HG02943 (cell line): ENCODE results near the gene CTBS.
"Not testable (repeated sequence)": the region's sequence is repeated elsewhere in the genome, so short reads cannot be mapped to it uniquely, and the experiment has no call there.

Source experiments
- ATAC-seq: cut with Tn5 transposase; IDR thresholded peaks from one replicate; pipeline ENCODE4 v1.9.1; 2021; ENCODE audit warnings: mild to moderate bottlenecking, low read depth, moderate library complexity; ENCODE audit not compliant: unreplicated experiment

CTBS gene

GRCh38 chr1:84573967-84574842 is at the start of gene CTBS:
Gene CTBS, minus strand, starts transcription at chr1:84574440. Its CDS starts 25 bp downstream, at chr1:84574415.
- peak; percentile 82 for ATAC-seq

- no peak for ATAC-seq
These were observed 47.3 kb upstream of the CTBS start for GRCh38 chr1:84621553-84621952.

- ATAC-seq = peak; percentile 91
These were observed 46.6 kb upstream of the CTBS start for GRCh38 chr1:84620720-84621313.

GRCh38 chr1:84619383-84620102 is 45.3 kb upstream of the CTBS start:
- ATAC-seq = no peak

GRCh38 chr1:84617349-84617748 is 43.1 kb upstream of the CTBS start:
- no peak for ATAC-seq

GRCh38 chr1:84615790-84616189 is 41.5 kb upstream of the CTBS start:
- no peak for ATAC-seq

- ATAC-seq = no peak
These were observed 39.6 kb upstream of the CTBS start for GRCh38 chr1:84613887-84614286.

- no peak for ATAC-seq
These were observed 38.8 kb upstream of the CTBS start for GRCh38 chr1:84613026-84613425.

- no peak for ATAC-seq
These were observed 37.6 kb upstream of the CTBS start for GRCh38 chr1:84611796-84612195.

- ATAC-seq = no peak
These were observed 36.9 kb upstream of the CTBS start for GRCh38 chr1:84611091-84611490.

- no peak for ATAC-seq
These were observed 32.7 kb upstream of the CTBS start for GRCh38 chr1:84606977-84607376.

- no peak for ATAC-seq
These were observed 30.9 kb upstream of the CTBS start for GRCh38 chr1:84605157-84605556.

- no peak for ATAC-seq
These were observed 29.9 kb upstream of the CTBS start for GRCh38 chr1:84603941-84604830.

- ATAC-seq = no peak
These were observed 29.0 kb upstream of the CTBS start for GRCh38 chr1:84603223-84603622.

GRCh38 chr1:84600796-84601195 is 26.6 kb upstream of the CTBS start:
- no peak for ATAC-seq

GRCh38 chr1:84598846-84599741 is 24.9 kb upstream of the CTBS start:
- peak; percentile 67 for ATAC-seq

GRCh38 chr1:84598418-84598817 is 24.2 kb upstream of the CTBS start:
- no peak for ATAC-seq

- no peak for ATAC-seq
These were observed 22.8 kb upstream of the CTBS start for GRCh38 chr1:84597011-84597410.

- not testable (repeated sequence) for ATAC-seq
These were observed 20.7 kb upstream of the CTBS start for GRCh38 chr1:84594959-84595358.
